Activated T-helper 2 cell treated with anti-CD3 and anti-CD28 coated beads, Interferon-gamma antibody, Interleukin-2, Interleukin-4, amounts not matched to agents 10 μg/mL and 5 μg/mL and 100 μg/mL, durations not matched to agents 14 hours and 24 hours and 36 hours (primary cell): ENCODE results near the gene PRPF38B. TPM values are rescaled to one million over a fixed set of nuclear protein-coding genes. Genes with fewer than 3 reads are reported as not detected.

Experiments used
- DNase-seq: peaks from one replicate; pipeline ENCODE4 v3.0.0; 2021; ENCODE audit warnings: low spot score
- H3K27ac Mint-ChIP-seq: one replicate; pipeline ENCODE4 v1.8.0; 2021; ENCODE audit warnings: mixed read lengths
- H3K27me3 Mint-ChIP-seq: one replicate; pipeline ENCODE4 v1.8.0; 2021; ENCODE audit warnings: low read depth, mixed read lengths
- H3K36me3 Mint-ChIP-seq: one replicate; pipeline ENCODE4 v1.8.0; 2021; ENCODE audit warnings: low read depth, mixed read lengths
- H3K4me1 Mint-ChIP-seq: one replicate; pipeline ENCODE4 v1.8.0; 2021; ENCODE audit warnings: low read depth, mixed read lengths
- H3K4me3 Mint-ChIP-seq: one replicate; pipeline ENCODE4 v1.8.0; 2021; ENCODE audit warnings: low read depth, mild to moderate bottlenecking, moderate library complexity, mixed read lengths
- H3K9me3 Mint-ChIP-seq: one replicate; pipeline ENCODE4 v1.8.0; 2021; ENCODE audit warnings: mixed read lengths
- intact Hi-C: fragments of 100-400 bp; cut with micrococcal nuclease; formaldehyde crosslinking; loops from one replicate; pipeline ENCODE4 v1.15.1; 2023
- total RNA-seq: library from RNA; stranded (reverse); gene quantifications from 2 replicates; pipeline ENCODE4 v1.2.3, GENCODE V29; 2022

Gene PRPF38B
- total RNA-seq, 1 donor from 2014 or later = 86.7 TPM

DNA sequence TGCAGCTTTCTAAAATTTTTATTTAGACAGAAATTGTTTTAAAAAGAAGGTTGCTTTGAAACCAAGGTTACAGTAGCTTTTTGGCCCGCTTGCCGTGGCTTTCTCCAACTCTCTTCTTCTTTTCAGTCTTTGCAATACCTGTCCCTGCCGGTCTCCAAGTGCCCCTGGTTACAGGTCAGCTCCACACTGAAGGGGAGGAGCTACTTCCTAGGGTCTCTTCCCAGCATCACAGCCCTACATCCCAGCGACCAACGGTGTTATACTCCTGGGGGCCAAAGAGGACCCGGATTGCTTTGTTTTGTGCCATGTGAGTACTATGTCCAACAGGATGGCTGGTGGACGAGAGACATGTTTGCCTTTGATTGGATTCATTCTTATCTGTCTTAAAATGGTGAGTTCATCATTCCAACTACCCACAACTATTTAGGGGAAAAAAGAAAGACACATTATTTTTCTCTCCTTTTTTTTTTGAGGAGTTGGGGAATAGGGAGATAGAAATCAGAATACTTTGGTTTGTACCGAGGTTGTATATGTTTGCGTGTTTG, 20.6 kb downstream of the PRPF38B start, which contains the start of gene FNDC7:
Gene FNDC7, plus strand, starts transcription at position 303 of the 545 bp plus-strand sequence. Its CDS starts 26 bp downstream, at position 329.
- Mint-ChIP-seq H3K4me1 (peaks cover 14% of the 10 kb centered on the region), H3K9me3 (no peaks in the 10 kb centered on the region), H3K27ac (no peak within 1 kb of the TSS), H3K4me3 (no peak within 1 kb of the TSS), H3K36me3 (no peaks in the 10 kb centered on the region), H3K27me3 (peaks cover 23% of the 10 kb centered on the region)
- no peak for DNase-seq
- intact Hi-C loops = no loop called here

DNA sequence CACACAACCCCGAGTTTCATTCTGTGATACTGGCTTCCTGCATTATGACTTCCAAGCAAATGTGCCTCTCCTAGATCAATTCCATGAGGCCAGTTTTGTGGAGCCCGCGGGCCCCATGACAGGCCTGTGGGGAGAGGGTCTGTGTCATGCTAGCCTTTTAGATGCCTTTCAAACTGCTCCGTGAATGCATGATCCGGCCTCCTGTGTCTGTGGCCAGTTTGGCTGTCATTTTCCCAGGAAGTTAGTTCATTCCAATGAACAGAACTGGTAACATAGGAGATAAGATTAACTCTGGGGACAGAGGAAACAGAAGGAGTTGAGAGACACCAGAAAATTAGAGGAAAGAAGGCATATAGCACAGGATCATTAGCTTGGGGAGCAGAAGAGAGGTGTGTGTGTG, 23.8 kb downstream of the PRPF38B start:
- intact Hi-C loops = no loop called here

DNA sequence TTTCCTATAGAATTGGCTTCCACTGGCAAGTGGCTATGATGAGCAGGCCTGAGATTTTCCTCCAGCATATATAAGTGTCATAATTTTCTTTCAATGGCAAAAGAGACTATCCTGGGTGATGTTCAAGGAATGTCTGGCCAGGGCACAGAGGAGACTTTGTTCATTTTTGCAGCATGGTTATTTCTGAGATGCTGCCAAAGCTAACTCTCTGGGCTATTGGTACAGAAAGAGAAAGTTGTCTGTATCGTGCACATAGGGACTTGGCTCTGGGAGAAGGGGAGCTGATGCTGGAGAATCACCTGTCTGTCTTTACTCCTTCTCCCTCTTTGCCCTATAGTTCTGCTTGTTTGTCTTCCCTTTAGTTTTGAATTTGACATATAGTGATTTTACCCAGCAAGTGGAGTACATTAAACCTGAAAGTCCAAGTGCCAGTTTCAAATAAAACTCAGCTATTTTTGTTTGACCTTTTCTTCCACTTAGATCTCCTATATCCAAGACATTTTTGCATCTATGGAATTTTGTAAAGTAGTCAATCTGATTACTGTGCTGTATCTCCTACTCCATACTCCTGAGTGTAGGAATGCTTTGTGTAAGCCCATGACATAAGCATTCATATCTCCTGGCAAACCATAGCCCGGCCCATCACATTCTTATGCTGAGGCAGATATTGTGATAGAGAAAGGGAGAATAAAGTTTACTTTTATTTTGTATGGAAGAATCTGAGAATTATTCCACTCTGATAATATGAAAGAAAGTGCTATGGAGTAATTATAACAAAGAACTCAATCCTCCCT, 24.5 kb downstream of the PRPF38B start:
- DNase-seq = no peak
- Mint-ChIP-seq H3K36me3 (no peaks in the 10 kb centered on the region), H3K4me3 (no peak overlapping the region), H3K27ac (no peak overlapping the region), H3K27me3 (peaks cover 21% of the 10 kb centered on the region), H3K9me3 (no peaks in the 10 kb centered on the region), H3K4me1 (no peaks in the 10 kb centered on the region)
- intact Hi-C loops = no loop called here

More for the DNA sequence above, 23.8 kb downstream of the PRPF38B start:
- Mint-ChIP-seq H3K9me3 (no peaks in the 10 kb centered on the region), H3K27ac (no peak overlapping the region), H3K4me1 (no peaks in the 10 kb centered on the region), H3K36me3 (no peaks in the 10 kb centered on the region), H3K4me3 (no peak overlapping the region), H3K27me3 (peaks cover 23% of the 10 kb centered on the region)
- DNase-seq = no peak

DNA sequence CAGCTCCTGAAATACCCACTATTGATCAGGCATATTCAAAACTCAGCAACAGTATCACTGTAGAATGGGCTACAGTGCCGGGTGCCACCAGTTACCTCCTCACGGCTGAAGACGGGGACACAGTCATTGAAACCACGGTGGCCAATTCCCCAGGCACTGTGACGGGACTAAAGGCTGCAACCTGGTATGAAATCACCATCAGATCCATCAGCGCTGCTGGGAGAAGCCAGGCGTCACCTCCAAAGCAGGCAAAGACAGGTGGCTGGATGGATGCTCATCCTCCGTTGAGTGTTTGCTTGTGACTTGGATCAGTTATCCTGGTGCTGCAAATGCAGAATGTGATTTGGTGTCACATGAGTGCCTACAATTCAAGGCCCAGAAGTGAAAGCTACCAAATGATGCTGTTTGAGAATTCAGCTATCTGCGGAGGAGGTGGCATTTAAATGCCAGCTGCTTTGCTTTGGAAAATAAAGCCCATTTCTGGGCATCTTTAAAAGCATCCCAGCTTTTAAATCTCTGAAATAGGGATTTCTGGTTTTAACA, 25.7 kb downstream of the PRPF38B start:
- no peak overlapping the region for H3K27ac Mint-ChIP-seq
- no peaks in the 10 kb centered on the region for H3K36me3 Mint-ChIP-seq
- no peak overlapping the region for H3K4me3 Mint-ChIP-seq
- H3K4me1 Mint-ChIP-seq = peaks cover 4% of the 10 kb centered on the region
- no peak for DNase-seq
- H3K27me3 Mint-ChIP-seq = peaks cover 14% of the 10 kb centered on the region
- intact Hi-C loops = no loop called here
- H3K9me3 Mint-ChIP-seq = no peaks in the 10 kb centered on the region

DNA sequence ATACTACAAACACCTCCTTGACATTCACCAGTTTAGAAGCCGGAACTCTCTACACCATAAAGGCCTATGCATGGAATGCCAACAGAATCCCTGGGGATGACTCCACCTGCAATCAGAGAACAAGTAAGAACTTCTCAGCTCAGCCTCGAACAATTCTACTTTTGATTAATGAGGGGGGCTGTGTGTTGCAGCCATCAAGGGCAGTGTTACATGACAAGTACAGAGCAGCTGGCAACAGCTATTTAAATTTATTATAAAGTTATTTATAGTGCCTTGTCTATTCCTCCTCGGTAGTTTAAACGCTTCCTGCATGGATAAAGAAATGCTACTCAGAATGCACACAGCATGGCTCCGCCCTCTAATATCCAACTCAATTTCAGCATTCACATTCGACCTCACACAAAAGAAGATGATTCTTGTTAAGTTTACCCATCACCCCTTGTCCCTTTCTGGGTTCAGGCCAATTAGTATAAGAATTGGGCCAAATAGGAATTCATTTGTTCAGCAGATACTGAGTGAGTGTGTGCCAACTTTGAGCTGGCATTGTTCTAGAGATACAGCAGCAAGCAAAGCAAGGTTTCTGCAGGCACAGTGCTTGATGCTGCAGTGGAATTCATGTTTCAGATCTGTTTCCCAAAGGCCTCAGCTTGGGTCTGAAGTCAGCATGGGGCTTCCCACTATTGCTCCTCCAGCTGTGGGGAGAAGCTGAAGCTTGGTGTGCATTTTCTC, 27.0 kb downstream of the PRPF38B start:
- Mint-ChIP-seq H3K4me1 (peaks cover 4% of the 10 kb centered on the region), H3K9me3 (no peaks in the 10 kb centered on the region), H3K27me3 (peaks cover 12% of the 10 kb centered on the region), H3K36me3 (no peaks in the 10 kb centered on the region), H3K27ac (no peak overlapping the region), H3K4me3 (no peak overlapping the region)
- no peak for DNase-seq
- intact Hi-C loops = no loop called here

DNA sequence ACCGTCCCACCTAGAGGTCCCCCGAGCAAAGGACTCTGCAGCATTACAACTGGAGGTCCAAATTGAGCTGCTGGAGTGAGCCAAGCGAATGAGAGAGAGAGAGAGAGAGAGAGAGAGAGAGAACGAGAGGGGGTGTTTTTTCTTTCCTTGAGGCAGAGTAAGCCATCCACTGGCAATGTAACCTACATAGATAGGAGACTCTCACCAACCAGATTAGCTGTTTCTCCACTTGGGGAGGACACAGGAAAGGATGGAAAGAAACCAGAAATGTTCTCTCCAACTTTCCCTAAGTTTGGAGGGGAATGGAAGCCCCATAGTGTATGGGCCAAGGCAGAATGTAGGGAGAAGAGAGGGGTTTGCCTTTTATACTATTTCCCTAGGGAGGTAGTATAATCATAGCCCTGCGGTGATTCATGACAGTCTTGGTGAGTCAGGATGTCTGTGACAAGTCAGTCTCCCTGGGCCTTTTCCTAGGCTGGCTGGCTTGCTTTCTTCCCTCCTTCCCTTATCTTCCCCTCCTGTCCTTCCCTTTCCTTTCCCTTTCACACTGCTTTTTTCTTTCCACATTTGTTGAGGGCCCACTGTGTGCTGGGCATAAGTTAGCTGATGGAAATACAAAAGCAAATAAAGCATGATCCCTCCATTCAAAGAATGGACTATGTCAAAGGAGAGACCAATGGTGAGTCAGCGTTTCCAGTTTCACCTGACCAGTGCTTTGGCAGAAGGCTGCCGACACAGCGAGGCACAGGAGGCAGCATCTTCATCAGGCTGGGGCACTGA, 27.7 kb downstream of the PRPF38B start:
- Mint-ChIP-seq H3K27ac (no peak overlapping the region), H3K27me3 (peaks cover 12% of the 10 kb centered on the region), H3K9me3 (no peaks in the 10 kb centered on the region)

DNA sequence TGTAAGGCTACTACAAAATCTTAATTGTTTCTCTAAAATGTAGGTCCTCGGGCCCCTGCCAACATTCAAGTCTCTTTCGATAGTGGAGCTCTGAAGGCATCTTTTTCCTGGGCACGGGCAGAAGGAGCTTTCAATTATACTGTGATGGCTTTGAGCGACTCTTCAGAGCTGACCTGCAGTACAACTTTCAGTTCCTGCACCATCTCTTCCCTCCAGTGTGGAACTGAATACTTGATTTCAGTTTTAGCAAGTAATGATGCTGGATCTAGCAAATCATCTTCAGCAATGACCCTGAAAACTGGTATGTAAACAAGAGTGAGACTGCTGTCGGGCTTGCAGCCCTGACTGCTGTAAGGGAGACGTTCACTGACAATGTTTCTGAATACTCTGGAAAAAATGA, 30.2 kb downstream of the PRPF38B start:
- no peak overlapping the region for H3K4me3 Mint-ChIP-seq
- peaks cover 10% of the 10 kb centered on the region for H3K27me3 Mint-ChIP-seq
- peaks cover 4% of the 10 kb centered on the region for H3K4me1 Mint-ChIP-seq
- intact Hi-C loops = no loop called here
- H3K36me3 Mint-ChIP-seq = no peaks in the 10 kb centered on the region
- DNase-seq = no peak
- no peak overlapping the region for H3K27ac Mint-ChIP-seq
- no peaks in the 10 kb centered on the region for H3K9me3 Mint-ChIP-seq

More for the DNA sequence above, 27.7 kb downstream of the PRPF38B start:
- no peak overlapping the region for H3K4me3 Mint-ChIP-seq
- H3K36me3 Mint-ChIP-seq = no peaks in the 10 kb centered on the region
- DNase-seq = no peak
- peaks cover 4% of the 10 kb centered on the region for H3K4me1 Mint-ChIP-seq
- intact Hi-C loops = no loop called here

DNA sequence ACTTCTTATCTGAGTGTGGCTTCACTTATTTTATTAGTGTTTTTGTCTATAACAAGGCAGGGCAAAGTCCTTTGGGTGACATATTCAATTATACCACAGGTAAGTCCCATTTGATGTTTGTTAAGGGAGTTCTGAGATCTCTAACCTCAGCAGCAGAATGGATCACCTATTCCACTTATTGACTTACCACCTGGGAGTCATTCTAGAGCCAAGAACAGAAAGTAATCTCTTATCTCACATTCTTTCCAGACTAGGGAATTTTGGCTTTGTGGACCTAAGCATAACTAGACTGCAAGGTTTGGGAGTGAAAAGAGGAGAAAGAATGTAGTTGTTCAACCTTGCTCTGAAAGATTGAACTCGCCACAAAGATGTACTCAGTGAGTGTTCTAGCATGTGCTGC, 33.8 kb downstream of the PRPF38B start:
- Mint-ChIP-seq H3K27me3 (peaks cover 17% of the 10 kb centered on the region), H3K36me3 (no peaks in the 10 kb centered on the region), H3K27ac (no peak overlapping the region), H3K4me1 (peaks cover 4% of the 10 kb centered on the region), H3K9me3 (no peaks in the 10 kb centered on the region), H3K4me3 (no peak overlapping the region)
- intact Hi-C loops = no loop called here
- no peak for DNase-seq

DNA sequence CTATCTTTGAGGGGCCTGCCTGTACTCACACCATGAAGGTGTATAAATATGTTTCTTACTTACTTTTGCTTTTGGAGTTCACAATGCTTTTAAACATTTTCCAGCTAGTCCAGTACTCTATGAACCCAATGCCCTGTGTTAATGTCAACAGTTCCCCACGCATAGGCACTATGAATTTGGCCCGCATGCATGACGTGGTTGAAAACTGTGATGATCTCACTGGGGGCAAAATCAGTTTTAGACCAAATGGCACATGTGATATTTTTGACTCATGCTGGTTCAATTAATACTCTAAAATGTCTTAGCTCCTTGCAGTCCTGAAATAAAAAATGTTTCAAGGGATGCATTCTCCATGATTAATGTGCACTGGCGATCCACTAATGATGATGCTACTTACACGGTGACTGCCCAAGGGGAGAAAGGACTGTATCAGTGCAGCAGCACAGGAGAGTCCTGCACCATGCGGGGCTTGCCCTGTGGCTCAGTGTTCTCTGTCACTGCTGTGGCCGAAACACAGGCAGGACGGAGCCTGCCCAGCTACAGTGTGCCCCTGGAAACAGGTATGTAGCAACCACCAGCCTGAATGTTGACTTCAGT, 36.3 kb downstream of the PRPF38B start:
- Mint-ChIP-seq H3K27ac (no peak overlapping the region), H3K9me3 (no peaks in the 10 kb centered on the region), H3K4me3 (no peak overlapping the region), H3K4me1 (no peaks in the 10 kb centered on the region), H3K27me3 (peaks cover 15% of the 10 kb centered on the region), H3K36me3 (no peaks in the 10 kb centered on the region)
- DNase-seq = no peak
- intact Hi-C loops = no loop called here

DNA sequence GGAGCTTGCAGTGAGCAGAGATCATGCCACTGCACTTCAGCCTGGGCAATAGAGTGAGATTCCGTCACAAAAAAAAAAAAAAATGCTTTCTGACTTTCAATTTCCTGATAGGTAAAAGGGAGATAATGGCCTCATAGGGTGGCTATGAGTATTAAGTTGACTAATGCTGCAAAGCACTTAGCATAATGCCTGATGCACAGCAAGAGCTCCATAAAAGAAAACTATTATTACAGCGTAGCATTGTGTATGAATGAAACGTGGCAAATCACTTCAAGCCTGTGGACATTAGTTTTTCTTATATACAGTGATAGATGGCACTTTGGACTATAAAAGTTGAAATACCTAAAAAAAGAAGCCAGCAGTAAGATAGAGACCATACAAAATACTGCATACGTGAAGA, 37.4 kb downstream of the PRPF38B start:
- no peaks in the 10 kb centered on the region for H3K4me1 Mint-ChIP-seq
- no peak overlapping the region for H3K27ac Mint-ChIP-seq
- H3K27me3 Mint-ChIP-seq = peaks cover 17% of the 10 kb centered on the region
- no peak overlapping the region for H3K4me3 Mint-ChIP-seq
- no peaks in the 10 kb centered on the region for H3K9me3 Mint-ChIP-seq
- H3K36me3 Mint-ChIP-seq = no peaks in the 10 kb centered on the region
- intact Hi-C loops = no loop called here
- no peak for DNase-seq

DNA sequence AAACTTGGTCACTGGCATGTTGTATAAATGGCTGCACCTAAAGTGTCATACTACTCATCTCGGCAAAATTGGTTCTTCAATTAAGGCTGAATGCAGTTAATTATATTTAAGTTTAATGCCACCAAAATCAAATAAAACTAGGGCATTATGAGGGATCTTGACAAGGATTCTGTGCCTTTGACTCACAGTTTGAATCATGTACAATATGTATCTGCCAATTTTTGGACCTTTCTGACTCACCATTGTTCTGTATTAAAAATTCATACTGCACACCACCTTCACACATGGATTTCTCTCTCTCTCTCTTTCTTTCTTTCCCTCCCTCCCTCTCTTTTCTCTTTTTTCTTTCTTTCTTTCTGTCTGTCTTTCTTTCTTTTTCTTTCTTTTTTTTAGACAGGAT, 40.3 kb downstream of the PRPF38B start:
- Mint-ChIP-seq H3K27ac (no peak overlapping the region), H3K9me3 (no peaks in the 10 kb centered on the region), H3K4me1 (no peaks in the 10 kb centered on the region), H3K36me3 (no peaks in the 10 kb centered on the region), H3K27me3 (peaks cover 24% of the 10 kb centered on the region), H3K4me3 (no peak overlapping the region)
- intact Hi-C loops = no loop called here
- DNase-seq = no peak
